H1 (cell line): ENCODE measurements around the gene DGAT2L6. TPM values are rescaled to one million over a fixed set of nuclear protein-coding genes. Genes with fewer than 3 reads are reported as not detected.

ENCODE experiments used
- CTCF ChIA-PET: fragments of 300-600 bp; sonication (Branson Sonifier 250); formaldehyde crosslinking; loops from one replicate; lab custom pipeline; 2021; ENCODE audit not compliant: partially characterized antibody; lab: Charles Lee
- POLR2A ChIA-PET: fragments of 300-600 bp; sonication (Branson Sonifier 250); formaldehyde crosslinking; loops from one replicate; lab custom pipeline; 2021; ENCODE audit warnings: inconsistent platforms; ENCODE audit not compliant: partially characterized antibody; lab: Charles Lee
- DNase-seq, 2 experiments: peaks; one replicate each; pipeline versions ENCODE4 v3.0.0 to v3.0.0-alpha.2; 2010 to 2022; ENCODE audit warnings: low spot score in 2 of 2, low read depth in 1 of 2, mixed read lengths in 1 of 2
- FAIRE-seq: peaks from 2 replicates; lab custom pipeline; 2011; peaks lifted over from hg19 to GRCh38; lab: Jason Lieb, UNC
- H2AFZ ChIP-seq: 2 replicates; pipeline ENCODE4 v1.8.1; 2012; ENCODE audit warnings: low read length, inconsistent platforms
- H2AK5ac ChIP-seq: 2 replicates; pipeline ENCODE4 v1.6.1; 2013; ENCODE audit warnings: low read depth, low read length
- H2BK120ac ChIP-seq: replicated peaks from 2 replicates; pipeline ENCODE3; 2013; ENCODE audit warnings: low read depth, low read length, inconsistent platforms
- H2BK12ac ChIP-seq: 2 replicates; pipeline ENCODE4 v1.6.1; 2013; ENCODE audit warnings: low read depth, low read length
- H2BK15ac ChIP-seq: 2 replicates; pipeline ENCODE4 v1.6.1; 2013; ENCODE audit warnings: low read length
- H2BK20ac ChIP-seq: 2 replicates; pipeline ENCODE4 v1.6.1; 2013; ENCODE audit warnings: low read length
- H2BK5ac ChIP-seq: 2 replicates; pipeline ENCODE4 v1.6.1; 2013; ENCODE audit warnings: low read depth, low read length
- H3K14ac ChIP-seq: 2 replicates; pipeline ENCODE4 v1.6.1; 2013; ENCODE audit warnings: inconsistent platforms; ENCODE audit not compliant: insufficient read length
- H3K18ac ChIP-seq: 2 replicates; pipeline ENCODE4 v1.6.1; 2013; ENCODE audit warnings: low read length; ENCODE audit errors: extremely low read depth
- H3K23ac ChIP-seq: 2 replicates; pipeline ENCODE4 v1.6.1; 2013; ENCODE audit warnings: inconsistent platforms; ENCODE audit not compliant: insufficient read length
- H3K23me2 ChIP-seq: 2 replicates; pipeline ENCODE4 v1.6.1; 2013; ENCODE audit warnings: low read depth, low read length
- H3K27ac ChIP-seq: 2 replicates; pipeline ENCODE4 v1.6.1; 2011; ENCODE audit warnings: low read depth, low read length, inconsistent platforms
- H3K27me3 ChIP-seq, 4 experiments: replicated peaks in 1 of 4; 1 replicate in 1 of 4; 2 replicates in 3 of 4; pipeline versions ENCODE4 v1.6.1 to v1.8.1; 2011 to 2013; ENCODE audit warnings: low read length in 3 of 4, mild to moderate bottlenecking in 3 of 4, inconsistent platforms in 2 of 4, mixed read lengths in 2 of 4, moderate library complexity in 1 of 4; ENCODE audit not compliant: control insufficient read depth in 3 of 4, insufficient read depth in 3 of 4; ENCODE audit errors: extremely low read depth in 1 of 4
- H3K36me3 ChIP-seq, 4 experiments: 2 replicates each; pipeline versions ENCODE4 v1.6.1 to v1.8.1; 2011 to 2013; ENCODE audit warnings: mild to moderate bottlenecking in 4 of 4, low read length in 3 of 4, moderate library complexity in 2 of 4, control low read depth in 1 of 4, inconsistent platforms in 1 of 4; ENCODE audit not compliant: insufficient read depth in 4 of 4, control insufficient read depth in 2 of 4
- H3K4ac ChIP-seq: replicated peaks from 2 replicates; pipeline ENCODE3; 2013; ENCODE audit warnings: low read length, low read depth, mixed read lengths, inconsistent platforms; ENCODE audit not compliant: insufficient read length
- H3K4me1 ChIP-seq, 4 experiments: replicated peaks in 1 of 4; 1 replicate in 1 of 4; 2 replicates in 3 of 4; pipeline versions ENCODE4 v1.6.1 to v1.8.1; 2011 to 2013; ENCODE audit warnings: low read length in 3 of 4, inconsistent platforms in 2 of 4, mixed read lengths in 1 of 4; ENCODE audit not compliant: insufficient read depth in 4 of 4, control insufficient read depth in 3 of 4
- H3K4me2 ChIP-seq, 2 experiments: 2 replicates each; pipeline versions ENCODE4 v1.6.1 to v1.8.1; 2011 to 2013; ENCODE audit warnings: low read depth in 2 of 2, low read length in 2 of 2, control low read depth in 1 of 2, inconsistent platforms in 1 of 2, mild to moderate bottlenecking in 1 of 2; ENCODE audit not compliant: insufficient read depth in 1 of 2
- H3K4me3 ChIP-seq, 4 experiments: fragments of 200-600, 300-600 bp in 1 of 4; sonication (generic), shearing (Covaris generic), sonication (Bioruptor Twin) in 1 of 4; 2 replicates each; pipeline versions ENCODE4 v1.5.1 to v1.8.1; 2011 to 2016; ENCODE audit warnings: low read length in 4 of 4, low read depth in 3 of 4, control low read depth in 2 of 4, inconsistent platforms in 2 of 4, mild to moderate bottlenecking in 2 of 4, mixed read lengths in 1 of 4, moderate library complexity in 1 of 4; ENCODE audit not compliant: insufficient read depth in 2 of 4; ENCODE audit errors: extremely low read depth in 1 of 4
- H3K56ac ChIP-seq: replicated peaks from 2 replicates; pipeline ENCODE3; 2013; ENCODE audit warnings: low read depth, mild to moderate bottlenecking, mixed read lengths, low read length, inconsistent platforms; ENCODE audit not compliant: insufficient read length
- H3K79me1 ChIP-seq: 2 replicates; pipeline ENCODE4 v1.6.1; 2013; ENCODE audit warnings: low read depth, low read length, control low read depth
- H3K79me2 ChIP-seq, 2 experiments: 2 replicates each; pipeline versions ENCODE4 v1.6.1 to v1.8.1; 2012 to 2013; ENCODE audit warnings: low read length in 2 of 2, mild to moderate bottlenecking in 2 of 2, inconsistent platforms in 1 of 2; ENCODE audit not compliant: insufficient read depth in 2 of 2, control insufficient read depth in 1 of 2
- H3K9ac ChIP-seq, 4 experiments: replicated peaks in 1 of 4; 1 replicate in 1 of 4; 2 replicates in 3 of 4; pipeline versions ENCODE4 v1.6.1 to v1.8.1; 2011 to 2013; ENCODE audit warnings: low read depth in 3 of 4, low read length in 3 of 4, control low read depth in 2 of 4, mild to moderate bottlenecking in 2 of 4, moderate library complexity in 2 of 4, inconsistent platforms in 1 of 4; ENCODE audit errors: extremely low read depth in 1 of 4
- H3K9me3 ChIP-seq, 2 experiments: 2 replicates each; pipeline versions ENCODE4 v1.6.1 to v1.8.1; 2012 to 2013; ENCODE audit warnings: mild to moderate bottlenecking in 2 of 2, moderate library complexity in 2 of 2, control low read depth in 1 of 2, inconsistent platforms in 1 of 2, low read depth in 1 of 2, low read length in 1 of 2, mixed read lengths in 1 of 2; ENCODE audit not compliant: insufficient read depth in 2 of 2
- H4K20me1 ChIP-seq, 2 experiments: replicated peaks in 1 of 2; 2 replicates each; pipeline versions ENCODE3 to v1.8.1; 2011 to 2013; ENCODE audit warnings: inconsistent platforms in 2 of 2, low read length in 2 of 2, mild to moderate bottlenecking in 1 of 2; ENCODE audit not compliant: insufficient read depth in 2 of 2, control insufficient read depth in 1 of 2
- H4K5ac ChIP-seq: 2 replicates; pipeline ENCODE4 v1.6.1; 2013; ENCODE audit warnings: low read length, low read depth, mixed read lengths, inconsistent platforms; ENCODE audit not compliant: insufficient read length
- H4K8ac ChIP-seq: 2 replicates; pipeline ENCODE4 v1.8.0; 2013; ENCODE audit warnings: mild to moderate bottlenecking, moderate library complexity, low read length, inconsistent platforms; ENCODE audit not compliant: insufficient read depth; ENCODE audit errors: extremely low read depth
- H4K91ac ChIP-seq: replicated peaks from 2 replicates; pipeline ENCODE3; 2013; ENCODE audit warnings: low read length, mixed read lengths, inconsistent platforms; ENCODE audit not compliant: insufficient read length
- CEBPB ChIP-seq: IDR thresholded peaks from 2 replicates; pipeline ENCODE4 v1.6.1; 2012; ENCODE audit warnings: low read depth, low read length
- MAFK ChIP-seq: IDR thresholded peaks from 2 replicates; pipeline ENCODE4 v1.6.1; 2012; ENCODE audit warnings: low read depth, mild to moderate bottlenecking, improper control_type of control experiment, low read length
- RFX5 ChIP-seq: IDR thresholded peaks from 2 replicates; pipeline ENCODE4 v1.6.1; 2011; ENCODE audit warnings: low read depth, low read length, improper control_type of control experiment, borderline replicate concordance
- RNF2 ChIP-seq: fragments of 200-900, 300-1000 bp; sonication (generic); IDR thresholded peaks from 2 replicates; pipeline ENCODE4 v1.7.1; 2016; ENCODE audit warnings: borderline replicate concordance, low read depth, mild to moderate bottlenecking, antibody characterized with exemption, low read length; ENCODE audit not compliant: poor library complexity, severe bottlenecking; ENCODE audit errors: missing control alignments
- SUZ12 ChIP-seq: fragments of 200-600 bp; sonication (generic); IDR thresholded peaks from 2 replicates; pipeline ENCODE4 v1.6.1; 2012; ENCODE audit warnings: mild to moderate bottlenecking, inconsistent platforms, low read length, moderate library complexity, mixed read lengths
- ZNF274 ChIP-seq: IDR thresholded peaks from 2 replicates; pipeline ENCODE4 v1.7.0; 2012; ENCODE audit warnings: low read length, borderline replicate concordance; ENCODE audit errors: extremely low read depth
- WGBS, 2 experiments: shearing (Covaris generic) in 1 of 2; methylation state at CpG; one replicate each; pipeline versions ENCODE4 v1.1.6 to v1.1.7; 2013 to 2015; ENCODE audit warnings: low lambda C conversion rate in 2 of 2, mixed read lengths in 2 of 2, inconsistent platforms in 1 of 2, low coverage in 1 of 2, missing lambda C conversion rate in 1 of 2; ENCODE audit not compliant: insufficient replicate concordance in 2 of 2, insufficient coverage in 1 of 2, insufficient read length in 1 of 2; ENCODE audit errors: extremely low coverage in 1 of 2, missing lambda C conversion rate in 1 of 2; 5-methylcytosine and 5-hydroxymethylcytosine counted together
- polyA plus RNA-seq, 7 experiments: library from polyadenylated mRNA; depleted of rRNA in 3 of 7; stranded (reverse) in 5 of 7; unstranded in 2 of 7; fragments of >200 nt in 5 of 7; fragments of 200-250 nt in 2 of 7; gene quantifications; 1 replicate in 5 of 7; 2 replicates in 1 of 7; 4 replicates in 1 of 7; pipeline versions ENCODE4 v1.2.1 to v1.2.3, GENCODE V29; 2011 to 2013; ENCODE audit warnings: missing spikeins in 2 of 7, mixed read lengths in 2 of 7
- total RNA-seq: library from RNA; stranded (reverse); fragmentation: NEBNext Ultra II Directional; extraction: Animal tissue kit (Norgen Biotek cat#: 25700); gene quantifications from 2 replicates; pipeline ENCODE4 v1.2.1, GENCODE V29; 2021
- TF ChIP-seq, protein P1 (sequence below), 3 experiments: IDR thresholded peaks; 1 replicate in 2 of 3; 2 replicates in 1 of 3; pipeline versions ENCODE4 v1.5.1 to v1.6.1; 2011; ENCODE audit warnings: low read length in 3 of 3, mild to moderate bottlenecking in 3 of 3, inconsistent platforms in 2 of 3, low read depth in 1 of 3, moderate library complexity in 1 of 3; ENCODE audit not compliant: insufficient read depth in 1 of 3; ENCODE audit errors: control extremely low read depth in 1 of 3

The DGAT2L6 gene
- total and polyA plus RNA-seq, 2 of the 8 experiments (the other 6 are each of a cell fraction or from before 2014, with no cell fraction given): not detected

DNA sequence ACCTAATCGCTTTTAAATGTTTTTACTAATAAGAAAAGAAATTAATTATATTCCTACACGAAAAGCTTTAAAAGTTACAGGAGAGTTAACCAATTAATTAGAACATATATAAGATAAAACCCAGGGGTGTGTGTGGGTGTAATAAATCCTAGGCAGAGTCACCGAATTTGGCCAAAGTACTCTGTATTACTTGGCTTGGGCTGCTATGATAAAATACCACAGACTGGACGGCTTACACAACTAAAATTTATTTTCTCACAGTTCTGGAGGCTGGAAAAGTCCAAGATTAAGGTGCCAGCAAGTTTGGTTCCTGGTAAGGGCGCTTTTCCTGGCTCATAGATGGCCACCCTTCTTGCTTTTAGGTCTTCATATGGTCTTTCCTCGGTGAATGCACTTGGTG lies 67.6 kb downstream of the DGAT2L6 start:
- Histone ChIP-seq H2BK12ac (no peak overlapping the region), H3K23me2 (no peaks in the 10 kb centered on the region), H3K23ac (no peak overlapping the region), H3K4me2 (no peak overlapping the region), H2AK5ac (no peak overlapping the region), H3K56ac (no peak overlapping the region), H2BK20ac (no peak overlapping the region), H4K91ac (no peak overlapping the region), H4K20me1 (no peaks in the 10 kb centered on the region), H2BK120ac (no peak overlapping the region), H3K18ac (no peak overlapping the region), H3K4ac (no peak overlapping the region), H3K9me3 (no peaks in the 10 kb centered on the region), H4K5ac (no peak overlapping the region), H3K36me3 (no peaks in the 10 kb centered on the region), H3K27me3 (no peaks in the 10 kb centered on the region), H3K79me2 (no peaks in the 10 kb centered on the region), H3K14ac (no peak overlapping the region), H2BK5ac (no peak overlapping the region), H2BK15ac (no peak overlapping the region), H3K79me1 (no peaks in the 10 kb centered on the region), H3K4me3 (no peak overlapping the region), H3K27ac (no peak overlapping the region), H3K9ac (no peak overlapping the region), H4K8ac (no peak overlapping the region), H2AFZ (no peak overlapping the region), H3K4me1 (no peaks in the 10 kb centered on the region)
- DNase-seq (no peak), FAIRE-seq (no peak)
- TF ChIP-seq RNF2 (no peak), SUZ12 (no peak), CEBPB (no peak), MAFK (no peak), ZNF274 (no peak), RFX5 (no peak)
- TF ChIP-seq, protein P1, sequence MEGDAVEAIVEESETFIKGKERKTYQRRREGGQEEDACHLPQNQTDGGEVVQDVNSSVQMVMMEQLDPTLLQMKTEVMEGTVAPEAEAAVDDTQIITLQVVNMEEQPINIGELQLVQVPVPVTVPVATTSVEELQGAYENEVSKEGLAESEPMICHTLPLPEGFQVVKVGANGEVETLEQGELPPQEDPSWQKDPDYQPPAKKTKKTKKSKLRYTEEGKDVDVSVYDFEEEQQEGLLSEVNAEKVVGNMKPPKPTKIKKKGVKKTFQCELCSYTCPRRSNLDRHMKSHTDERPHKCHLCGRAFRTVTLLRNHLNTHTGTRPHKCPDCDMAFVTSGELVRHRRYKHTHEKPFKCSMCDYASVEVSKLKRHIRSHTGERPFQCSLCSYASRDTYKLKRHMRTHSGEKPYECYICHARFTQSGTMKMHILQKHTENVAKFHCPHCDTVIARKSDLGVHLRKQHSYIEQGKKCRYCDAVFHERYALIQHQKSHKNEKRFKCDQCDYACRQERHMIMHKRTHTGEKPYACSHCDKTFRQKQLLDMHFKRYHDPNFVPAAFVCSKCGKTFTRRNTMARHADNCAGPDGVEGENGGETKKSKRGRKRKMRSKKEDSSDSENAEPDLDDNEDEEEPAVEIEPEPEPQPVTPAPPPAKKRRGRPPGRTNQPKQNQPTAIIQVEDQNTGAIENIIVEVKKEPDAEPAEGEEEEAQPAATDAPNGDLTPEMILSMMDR (IDR thresholded peaks at IDR 0.05; ENCODE audit: control extremely low read depth in 1 of 3, insufficient read depth in 1 of 3, low read depth in 1 of 3, low read length in 3 of 3): no peak
- 85% methylated on average over 6 of the region's 6 CpGs; no CpG with 5 or more reads in 1 of the 2 experiments for WGBS, 2 experiments
- POLR2A ChIA-PET: no interaction called here
- CTCF ChIA-PET: no interaction called here
